GM18867 (cell line): ENCODE measurements around the gene ASIC2.

Experiments
- ATAC-seq: cut with Tn5 transposase; IDR thresholded peaks from one replicate; pipeline ENCODE4 v1.9.1; 2021; ENCODE audit warnings: mild to moderate bottlenecking, moderate library complexity; ENCODE audit not compliant: unreplicated experiment

The ASIC2 gene

GRCh38 chr17:33079201-33079600 is 213.9 kb downstream of the ASIC2 start:
- no peak for ATAC-seq

DNA sequence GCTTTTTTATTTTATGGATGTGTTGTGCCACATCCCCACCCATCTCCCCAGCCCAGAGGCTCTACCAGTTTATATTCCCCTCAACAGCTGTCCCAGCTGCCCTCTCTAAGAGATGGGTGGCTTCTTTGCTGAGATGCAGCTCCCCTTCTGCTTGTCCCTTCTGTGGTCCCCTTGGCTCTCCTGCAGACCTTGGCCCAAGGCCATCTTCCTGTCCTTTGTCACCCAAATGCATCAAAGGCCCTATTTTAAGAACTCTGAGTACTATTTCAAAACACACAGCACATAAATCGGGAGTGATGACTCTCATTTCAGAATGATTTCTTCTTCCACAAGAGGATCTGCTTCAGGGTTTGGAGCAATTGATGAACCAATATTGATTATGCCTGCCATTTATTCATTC is 216.1 kb downstream of the ASIC2 start:
- ATAC-seq = no peak

GRCh38 chr17:33073416-33073815 is 219.7 kb downstream of the ASIC2 start:
- no peak for ATAC-seq

DNA sequence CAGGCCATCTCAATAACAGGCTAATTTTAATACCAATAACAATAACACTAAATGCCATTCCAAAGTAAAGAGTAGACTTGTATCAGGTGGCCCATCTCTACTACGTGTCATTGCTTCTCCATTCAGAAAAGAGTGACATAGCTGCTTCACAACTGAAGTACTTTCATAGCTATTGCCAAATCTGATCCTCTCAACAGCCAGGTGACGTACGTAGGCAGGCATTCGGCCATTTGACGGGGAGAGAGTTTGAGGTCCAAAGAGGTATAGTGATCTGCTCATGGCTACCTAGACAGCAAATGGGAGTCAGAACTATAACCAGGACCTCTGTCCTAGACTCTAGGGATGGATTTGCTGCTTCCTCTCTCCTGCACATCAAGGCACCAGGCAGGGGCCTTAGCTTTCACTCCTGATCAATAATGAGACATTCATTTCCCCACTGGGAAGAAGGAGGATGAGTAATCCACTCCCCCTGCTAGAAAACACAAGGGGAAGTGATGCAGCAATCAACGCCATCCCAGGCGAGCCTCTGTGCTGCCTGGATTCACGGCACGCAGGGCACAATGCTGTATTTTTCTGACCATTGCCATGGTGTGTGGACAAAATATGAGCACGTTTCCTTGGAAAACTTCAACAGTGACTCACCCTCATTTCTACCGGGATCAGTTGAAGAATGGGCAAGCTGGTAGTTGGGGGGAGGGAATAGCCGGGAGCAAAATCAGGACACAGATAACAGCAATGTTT is 220.5 kb downstream of the ASIC2 start:
- no peak for ATAC-seq

GRCh38 chr17:33071656-33072055 is 221.4 kb downstream of the ASIC2 start:
- no peak for ATAC-seq

DNA sequence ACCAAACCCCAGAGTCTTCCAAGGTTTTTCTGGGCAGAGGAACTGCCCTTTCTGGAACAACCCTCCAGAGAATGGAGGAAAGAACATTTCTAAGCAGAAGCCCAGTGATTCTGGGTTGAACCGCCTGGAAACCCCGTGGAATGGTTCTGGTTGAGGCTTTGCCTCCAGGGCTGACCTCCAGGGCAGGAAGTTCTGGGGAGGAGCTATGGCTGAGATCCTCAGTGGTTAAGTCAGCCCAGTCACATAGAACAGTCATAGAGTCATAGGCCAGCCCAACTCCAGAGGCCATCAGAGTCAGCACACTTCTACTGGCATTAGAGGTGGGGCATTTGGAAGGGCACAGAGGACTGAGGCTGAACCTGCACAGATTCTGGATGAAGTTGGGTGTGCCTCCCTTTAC is 235.5 kb downstream of the ASIC2 start:
- ATAC-seq = no peak

DNA sequence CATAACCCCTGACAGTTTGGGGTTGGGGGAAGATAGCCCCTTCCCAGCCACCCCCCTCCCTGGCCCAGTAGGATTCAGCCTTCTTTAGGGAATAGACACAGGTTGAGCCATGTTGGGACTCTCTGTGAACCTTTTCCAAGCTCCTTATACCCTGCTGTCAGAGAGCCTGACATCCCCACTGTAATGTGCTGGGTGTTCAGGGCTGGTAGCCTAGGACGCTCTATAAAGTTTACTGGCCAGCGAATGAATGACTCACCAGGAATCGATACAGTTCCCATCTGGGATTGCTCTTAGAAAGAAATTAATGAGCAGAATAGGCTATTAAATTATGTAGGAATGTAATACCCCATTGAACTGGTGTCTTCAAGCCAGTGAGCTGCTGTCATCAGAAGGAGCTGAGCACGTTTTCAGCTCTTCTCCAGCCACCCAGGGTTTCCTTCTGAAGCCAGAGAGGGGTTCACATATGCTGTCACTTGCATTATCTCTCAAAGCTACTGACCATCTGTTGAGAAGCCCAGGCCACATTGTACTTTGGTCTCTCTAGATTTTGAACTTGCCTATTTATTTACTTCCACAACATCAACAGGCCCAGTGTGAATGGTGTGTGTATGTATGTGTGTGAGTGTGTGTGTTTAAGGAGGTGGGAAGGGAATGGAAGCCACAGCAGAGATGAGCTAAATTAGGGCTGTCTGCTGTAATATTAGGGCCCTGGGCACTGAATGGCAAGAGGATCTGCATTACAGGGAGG is 236.5 kb downstream of the ASIC2 start:
- no peak for ATAC-seq

DNA sequence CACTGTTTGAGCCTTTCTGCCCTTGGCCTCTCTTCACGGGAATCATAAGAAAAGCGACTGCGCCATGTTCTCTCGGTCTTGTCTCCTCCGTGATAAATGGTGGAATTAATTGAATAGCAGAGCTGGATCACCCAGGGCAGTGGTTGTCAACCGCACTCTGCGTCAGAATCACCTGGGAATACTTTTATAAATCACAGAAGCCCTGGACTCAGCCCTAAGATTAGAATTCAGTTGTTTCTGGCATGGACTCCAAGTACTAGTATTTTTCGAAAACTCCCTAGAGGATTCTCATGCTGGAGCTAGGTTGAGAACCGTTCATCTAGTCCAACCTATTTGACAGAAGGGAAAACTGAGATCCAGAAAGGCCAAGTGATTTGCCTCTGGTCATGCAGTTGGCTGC is 237.3 kb downstream of the ASIC2 start:
- no peak for ATAC-seq

DNA sequence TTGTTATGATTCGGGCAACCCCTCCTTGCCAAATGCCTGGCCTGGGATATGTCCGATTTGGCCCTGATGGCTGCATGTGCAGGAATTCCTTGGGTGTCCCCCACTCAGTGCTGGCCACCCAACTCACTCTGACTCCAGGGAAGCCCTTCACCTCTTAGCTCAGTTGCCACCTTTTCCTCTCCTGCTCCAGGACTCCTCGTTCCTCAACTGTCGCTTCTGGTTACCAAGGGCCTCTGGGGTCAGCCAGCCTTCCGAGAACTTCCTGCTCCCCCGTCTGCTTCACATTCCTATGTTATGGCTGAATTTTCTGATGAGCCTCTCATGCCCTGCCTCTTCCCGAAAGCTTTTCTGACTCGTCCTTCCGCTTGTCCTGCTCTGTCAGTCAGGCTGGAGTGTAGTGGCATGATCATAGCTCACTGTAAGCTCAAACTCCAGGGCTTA is 237.9 kb downstream of the ASIC2 start:
- ATAC-seq = no peak

GRCh38 chr17:33054412-33054811 is 238.7 kb downstream of the ASIC2 start:
- ATAC-seq = no peak

- ATAC-seq = no peak
Observed at GRCh38 chr17:33053676-33054075, 239.4 kb downstream of the ASIC2 start.

DNA sequence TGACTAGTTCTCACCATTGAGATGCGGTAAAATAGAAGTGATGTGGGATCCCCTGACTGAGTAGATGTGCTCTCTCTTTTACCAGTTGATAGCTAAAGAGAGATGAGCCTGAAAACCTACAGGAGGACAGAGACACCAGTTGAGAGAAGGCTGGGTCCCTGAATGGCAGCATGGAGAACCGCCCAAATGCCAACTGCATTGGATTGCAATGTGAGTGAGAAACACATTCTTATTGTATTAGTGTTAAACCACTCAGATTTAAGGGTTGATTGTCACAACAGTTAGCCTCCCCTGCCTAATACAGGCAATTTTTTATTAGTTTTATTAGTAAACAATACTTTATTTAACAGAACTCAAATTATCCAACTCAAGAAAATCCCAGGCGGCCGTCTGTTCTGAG is 240.2 kb downstream of the ASIC2 start:
- ATAC-seq = no peak

- ATAC-seq = no peak
Observed at GRCh38 chr17:33050611-33051140, 242.4 kb downstream of the ASIC2 start.

- no peak for ATAC-seq
Observed at GRCh38 chr17:33049781-33050414, 243.2 kb downstream of the ASIC2 start.

DNA sequence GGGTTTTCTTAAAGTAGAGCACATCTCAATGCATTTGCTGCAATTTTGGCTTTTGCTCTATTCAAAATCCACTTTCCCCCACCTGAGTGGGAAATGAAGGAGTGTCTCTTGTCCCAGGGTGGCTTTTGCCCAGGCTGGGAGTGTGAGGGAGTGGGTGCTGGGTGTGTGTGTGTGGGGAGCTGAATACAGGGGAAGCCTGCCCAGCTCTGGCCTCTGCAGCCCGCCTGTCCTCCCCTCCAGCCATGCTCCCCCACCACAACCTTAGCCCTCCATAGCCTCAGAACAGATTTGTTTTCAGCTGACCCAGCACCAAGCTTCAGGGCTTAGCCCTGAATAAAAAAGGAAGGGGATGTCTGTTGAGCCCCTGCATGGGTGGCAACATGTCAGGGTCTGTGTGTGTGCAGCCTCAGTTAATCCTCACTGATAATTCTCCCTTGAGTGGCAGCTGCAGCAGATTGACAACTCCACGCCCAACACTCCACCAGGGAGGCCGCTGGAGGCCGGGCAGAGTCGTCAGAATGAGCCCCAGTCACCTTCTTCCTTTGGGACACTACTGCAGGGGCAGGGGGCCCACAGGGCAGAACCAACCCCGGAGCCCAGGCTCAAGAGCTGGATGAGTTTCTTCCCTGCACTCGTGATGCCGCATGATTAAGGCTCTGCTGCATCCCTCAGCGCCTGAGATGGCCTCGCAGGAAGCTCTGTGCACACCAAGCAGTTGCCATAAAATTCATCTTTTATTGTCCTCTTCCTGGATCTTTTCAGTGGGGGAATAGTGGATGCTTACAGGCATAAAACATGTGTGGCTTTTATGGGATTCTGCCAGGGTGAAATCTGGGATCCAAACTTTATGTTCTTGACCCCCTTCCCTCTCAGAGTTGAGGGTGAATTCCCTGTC is 246.5 kb downstream of the ASIC2 start:
- no peak for ATAC-seq

DNA sequence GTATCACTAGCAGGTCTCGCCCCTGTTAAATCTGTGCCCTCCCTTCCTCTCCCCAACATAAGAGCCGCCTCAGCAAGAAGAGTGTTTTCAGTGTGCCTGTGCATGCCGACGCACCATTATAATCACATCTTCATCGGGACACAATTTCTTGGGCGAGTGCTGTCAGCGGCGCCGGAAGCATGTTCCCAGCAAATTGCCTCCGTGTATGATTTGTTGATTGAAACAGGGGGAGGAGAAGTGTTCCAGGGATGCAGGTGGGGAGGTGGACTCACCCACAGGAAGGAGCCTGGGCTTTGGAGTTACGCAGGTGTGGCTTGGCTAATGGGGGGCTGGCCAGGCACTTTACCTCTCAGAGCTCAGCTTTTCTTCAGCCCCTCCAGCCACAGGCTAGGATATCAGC is 247.9 kb downstream of the ASIC2 start:
- ATAC-seq = no peak

DNA sequence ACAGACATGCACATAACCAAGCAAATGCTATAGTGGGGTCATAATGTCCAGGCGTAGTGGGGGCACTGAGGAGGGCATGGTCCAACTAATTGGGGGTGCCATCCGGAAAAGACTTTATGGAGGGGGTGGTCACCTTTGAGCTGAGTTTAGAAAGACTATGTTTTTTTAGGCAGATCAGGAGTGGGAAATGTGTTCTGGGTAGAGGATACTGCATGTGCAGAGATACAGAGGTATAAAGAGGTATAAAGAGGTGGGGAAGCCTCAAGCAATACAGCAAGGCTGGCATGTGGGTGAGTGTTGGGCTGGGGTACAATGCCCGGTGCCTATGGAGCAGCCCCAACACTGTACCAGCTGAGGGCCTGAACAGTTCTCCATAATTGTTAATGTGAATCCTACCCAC is 248.3 kb downstream of the ASIC2 start:
- ATAC-seq = no peak

- ATAC-seq = no peak
Observed at GRCh38 chr17:33040461-33040860, 252.6 kb downstream of the ASIC2 start.

DNA sequence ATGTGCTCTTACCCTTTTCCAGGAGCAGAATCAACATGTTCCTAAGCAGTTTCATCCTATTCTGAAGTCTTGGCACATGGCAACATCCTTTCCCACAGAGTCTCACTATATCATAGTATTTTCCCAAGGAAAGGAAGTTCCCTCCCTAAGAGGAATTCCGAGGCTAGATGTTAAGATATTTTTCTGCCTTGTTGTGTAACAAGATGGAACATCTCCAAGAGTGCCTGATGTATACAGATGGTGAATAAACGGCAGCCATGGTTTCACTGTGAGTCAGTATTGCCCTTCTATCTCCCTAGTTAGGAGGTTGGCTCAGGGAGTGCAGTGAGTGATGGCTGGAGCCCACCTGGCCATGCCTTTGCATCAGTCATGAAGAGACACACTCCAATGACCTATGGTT is 253.2 kb downstream of the ASIC2 start:
- ATAC-seq = no peak

- ATAC-seq = no peak
Observed at GRCh38 chr17:33038740-33039139, 254.4 kb downstream of the ASIC2 start.

DNA sequence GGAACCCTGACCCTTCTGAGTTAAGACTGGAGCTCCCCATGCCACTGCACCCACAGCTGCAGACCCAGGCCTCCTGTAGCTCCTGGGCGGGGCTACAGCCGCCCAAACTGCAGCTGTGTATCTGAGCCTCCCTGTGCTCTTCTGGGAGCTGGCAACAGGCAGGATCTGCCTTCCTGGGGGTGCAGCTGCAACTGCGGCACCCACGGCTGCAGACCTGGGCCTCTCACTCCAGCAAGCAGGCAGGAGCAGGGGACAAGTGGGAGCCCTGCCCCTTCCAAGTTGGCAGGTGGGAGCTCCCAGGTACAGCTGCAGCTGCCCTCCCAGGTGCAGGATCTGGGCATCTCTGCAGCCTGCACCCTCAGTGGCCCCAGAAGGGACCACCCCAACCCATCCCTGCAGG is 259.9 kb downstream of the ASIC2 start:
- no peak for ATAC-seq
